HEK293 (cell line): ENCODE data around the gene XCL1.
"Not testable (repeated sequence)": the region's sequence is repeated elsewhere in the genome, so short reads cannot be mapped to it uniquely, and the experiment has no call there.

Source experiments
- CTCF ChIA-PET: fragments of 350-600 bp; formaldehyde crosslinking; extraction: SDS; loops from one replicate; lab custom pipeline; 2021; ENCODE audit warnings: antibody characterized with exemption; lab: Yijun Ruan, JAX
- POLR2A ChIA-PET: fragments of 300-600 bp; formaldehyde crosslinking; extraction: SDS; loops from one replicate; lab custom pipeline; 2020; ENCODE audit warnings: antibody characterized with exemption, inconsistent platforms; lab: Yijun Ruan, JAX
- H3K27ac ChIP-seq: fragments of 200-500 bp; sonication (Bioruptor generic); 2 replicates; pipeline ENCODE4 v1.5.1; 2014; ENCODE audit warnings: low read depth, low read length, control low read depth, inconsistent platforms; ENCODE audit errors: extremely low read depth
- H3K36me3 ChIP-seq, 2 experiments: fragments of 200-500 bp in 1 of 2; sonication (Bioruptor generic) in 1 of 2; 1 replicate in 1 of 2; 2 replicates in 1 of 2; pipeline ENCODE4 v1.5.1; 2014 to 2017; ENCODE audit warnings: inconsistent platforms in 2 of 2, low read length in 2 of 2; ENCODE audit not compliant: control insufficient read depth in 2 of 2, insufficient read depth in 1 of 2
- H3K4me1 ChIP-seq: fragments of 200-500 bp; sonication (Bioruptor generic); 2 replicates; pipeline ENCODE4 v1.5.1; 2014; ENCODE audit warnings: mild to moderate bottlenecking, low read length, inconsistent platforms; ENCODE audit not compliant: control insufficient read depth, insufficient read depth
- H3K4me3 ChIP-seq: 2 replicates; pipeline ENCODE4 v1.5.1; 2011; ENCODE audit warnings: low read depth, mild to moderate bottlenecking, control low read depth, low read length, moderate library complexity
- H3K9me3 ChIP-seq: fragments of 200-500 bp; sonication (Bioruptor generic); 2 replicates; pipeline ENCODE4 v1.5.1; 2014; ENCODE audit warnings: low read depth, low read length, inconsistent platforms; ENCODE audit not compliant: control insufficient read depth, insufficient read depth
- BCL11A ChIP-seq: fragments of 450-650 bp; formaldehyde crosslinking; IDR thresholded peaks from 2 replicates; pipeline ENCODE4 v1.5.1; 2016; ENCODE audit warnings: low read depth, missing biosample characterization, missing genetic modification characterization
- FEZF1 ChIP-seq: fragments of 450-650 bp; formaldehyde crosslinking; IDR thresholded peaks from 2 replicates; pipeline ENCODE4 v1.5.1; 2016; ENCODE audit warnings: missing biosample characterization, missing genetic modification characterization
- KLF1 ChIP-seq: fragments of 450-650 bp; formaldehyde crosslinking; IDR thresholded peaks from 2 replicates; pipeline ENCODE4 v1.5.1; 2016; ENCODE audit warnings: missing biosample characterization, missing genetic modification characterization
- KLF10 ChIP-seq: fragments of 450-650 bp; IDR thresholded peaks from 2 replicates; pipeline ENCODE4 v1.5.1; 2018; ENCODE audit warnings: missing biosample characterization, mild to moderate bottlenecking, missing genetic modification characterization
- SETDB1 ChIP-seq: IDR thresholded peaks from one replicate; pipeline ENCODE4 v1.6.1; 2017; ENCODE audit warnings: mild to moderate bottlenecking, low read length, moderate library complexity, mixed read lengths; ENCODE audit not compliant: insufficient read length
- SP2 ChIP-seq: fragments of 450-650 bp; formaldehyde crosslinking; IDR thresholded peaks from 2 replicates; pipeline ENCODE4 v1.5.1; 2016; ENCODE audit warnings: missing biosample characterization, missing genetic modification characterization
- SP3 ChIP-seq: fragments of 450-650 bp; formaldehyde crosslinking; IDR thresholded peaks from 2 replicates; pipeline ENCODE4 v1.5.1; 2016; ENCODE audit warnings: missing biosample characterization, missing genetic modification characterization
- WT1 ChIP-seq: fragments of 450-650 bp; formaldehyde crosslinking; IDR thresholded peaks from 2 replicates; pipeline ENCODE4 v1.5.1; 2016; ENCODE audit warnings: missing biosample characterization, missing genetic modification characterization
- ZBTB7A ChIP-seq: fragments of 450-650 bp; formaldehyde crosslinking; IDR thresholded peaks from 2 replicates; pipeline ENCODE4 v1.5.1; 2016; ENCODE audit warnings: low read depth, missing biosample characterization, missing genetic modification characterization
- ZFHX2 ChIP-seq: fragments of 450-650 bp; formaldehyde crosslinking; conservative IDR thresholded peaks from 2 replicates; pipeline ENCODE4 v1.5.1; 2016; ENCODE audit warnings: missing biosample characterization, missing genetic modification characterization
- ZNF175 ChIP-seq: fragments of 450-650 bp; formaldehyde crosslinking; IDR thresholded peaks from 2 replicates; pipeline ENCODE4 v1.5.1; 2016; ENCODE audit warnings: missing biosample characterization, missing genetic modification characterization
- ZNF2 ChIP-seq: fragments of 450-650 bp; formaldehyde crosslinking; IDR thresholded peaks from 2 replicates; pipeline ENCODE4 v1.5.1; 2016; ENCODE audit warnings: missing biosample characterization, missing genetic modification characterization
- ZNF311 ChIP-seq: fragments of 450-650 bp; formaldehyde crosslinking; IDR thresholded peaks from 2 replicates; pipeline ENCODE4 v1.5.1; 2017; ENCODE audit warnings: missing biosample characterization, missing genetic modification characterization, borderline replicate concordance
- ZNF394 ChIP-seq: fragments of 450-650 bp; formaldehyde crosslinking; IDR thresholded peaks from 2 replicates; pipeline ENCODE4 v1.5.1; 2016; ENCODE audit warnings: missing biosample characterization, missing genetic modification characterization, mild to moderate bottlenecking, moderate library complexity, borderline replicate concordance
- ZNF449 ChIP-seq: fragments of 450-650 bp; formaldehyde crosslinking; IDR thresholded peaks from 2 replicates; pipeline ENCODE4 v1.5.1; 2017; ENCODE audit warnings: missing biosample characterization, mild to moderate bottlenecking, missing genetic modification characterization, moderate library complexity
- ZNF501 ChIP-seq: fragments of 450-650 bp; formaldehyde crosslinking; IDR thresholded peaks from 2 replicates; pipeline ENCODE4 v1.5.1; 2016; ENCODE audit warnings: missing biosample characterization, missing genetic modification characterization
- ZNF555 ChIP-seq: fragments of 450-650 bp; formaldehyde crosslinking; conservative IDR thresholded peaks from 2 replicates; pipeline ENCODE4 v1.5.1; 2017; ENCODE audit warnings: missing biosample characterization, mild to moderate bottlenecking, missing genetic modification characterization, inconsistent platforms
- ZNF660 ChIP-seq: fragments of 450-650 bp; IDR thresholded peaks from 2 replicates; pipeline ENCODE4 v1.5.1; 2018; ENCODE audit warnings: missing biosample characterization, mild to moderate bottlenecking, missing genetic modification characterization
- ZNF677 ChIP-seq: fragments of 450-650 bp; IDR thresholded peaks from 2 replicates; pipeline ENCODE4 v1.5.0; 2018; ENCODE audit warnings: missing biosample characterization, mild to moderate bottlenecking, missing genetic modification characterization, moderate library complexity
- ZNF747 ChIP-seq: fragments of 450-650 bp; formaldehyde crosslinking; IDR thresholded peaks from 2 replicates; pipeline ENCODE4 v1.5.1; 2016; ENCODE audit warnings: missing biosample characterization, missing genetic modification characterization
- ZXDB ChIP-seq: fragments of 450-650 bp; formaldehyde crosslinking; IDR thresholded peaks from 2 replicates; pipeline ENCODE4 v1.5.1; 2016; ENCODE audit warnings: missing biosample characterization, missing genetic modification characterization
- TF ChIP-seq, protein P1 (sequence below): fragments of 450-650 bp; formaldehyde crosslinking; IDR thresholded peaks from 2 replicates; pipeline ENCODE4 v1.5.1; 2016; ENCODE audit warnings: missing biosample characterization, missing genetic modification characterization
- TF ChIP-seq, protein P2 (sequence below): fragments of 450-650 bp; formaldehyde crosslinking; IDR thresholded peaks from 2 replicates; pipeline ENCODE4 v1.5.1; 2016; ENCODE audit warnings: missing biosample characterization, missing genetic modification characterization

The XCL1 gene

GRCh38 chr1:168576245-168576688 is at the start of gene XCL1:
TSS of gene XCL1 (plus strand) at chr1:168576605. CDS start at chr1:168576638, 33 bp downstream.
- POLR2A ChIA-PET, result not testable (repeated sequence)

DNA sequence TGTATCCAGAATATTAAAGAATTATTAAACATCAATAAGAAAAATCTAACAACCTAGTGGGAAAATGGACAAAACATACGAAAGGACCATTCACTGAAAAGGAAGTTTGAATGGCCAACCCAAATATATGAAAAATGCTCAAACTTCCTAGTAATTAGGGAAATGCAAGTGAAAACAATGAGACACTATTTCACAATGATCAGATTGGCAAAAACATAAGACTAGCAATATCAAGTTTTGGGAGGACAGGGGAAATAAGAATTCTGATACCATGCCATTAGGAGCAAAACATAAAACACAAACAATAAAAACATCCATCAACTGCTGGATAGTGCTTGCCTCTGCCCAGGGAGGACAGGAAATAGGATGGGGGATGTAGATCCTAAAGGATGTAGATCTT is 46.9 kb upstream of the XCL1 start:
- Histone ChIP-seq H3K36me3 (no peaks in the 10 kb centered on the region), H3K4me3 (no peak overlapping the region), H3K27ac (no peak overlapping the region), H3K4me1 (no peaks in the 10 kb centered on the region), H3K9me3 (no peaks in the 10 kb centered on the region)
- ChIA-PET CTCF (no interaction called here), POLR2A (no interaction called here)
- no peak for TF ChIP-seq ZNF2 (tag by site-specific recombination)
- no peak for TF ChIP-seq ZNF394 (tag by site-specific recombination)
- TF ChIP-seq ZNF747 (tag by site-specific recombination), result no peak
- no peak for TF ChIP-seq FEZF1 (tag by site-specific recombination)
- TF ChIP-seq ZNF677, result no peak
- TF ChIP-seq WT1, result no peak
- TF ChIP-seq SP3 (tag by site-specific recombination), result no peak
- no peak for TF ChIP-seq KLF1 (tag by site-specific recombination)
- no peak for TF ChIP-seq ZNF175 (tag by site-specific recombination)

More at GRCh38 chr1:168576245-168576688, at the start of gene XCL1:
- H3K9me3 ChIP-seq, H3K36me3 ChIP-seq, H3K4me3 ChIP-seq, H3K27ac ChIP-seq, H3K4me1 ChIP-seq, CTCF ChIA-PET: not testable (repeated sequence)

GRCh38 chr1:168531615-168532345 is 44.6 kb upstream of the XCL1 start:
- Histone ChIP-seq H3K4me3 (no peak overlapping the region), H3K36me3 (no peaks in the 10 kb centered on the region), H3K27ac (no peak overlapping the region), H3K4me1 (no peaks in the 10 kb centered on the region), H3K9me3 (no peaks in the 10 kb centered on the region)
- ChIA-PET CTCF (no interaction called here), POLR2A (no interaction called here)
- TF ChIP-seq BCL11A, result no peak
- TF ChIP-seq, protein P1, sequence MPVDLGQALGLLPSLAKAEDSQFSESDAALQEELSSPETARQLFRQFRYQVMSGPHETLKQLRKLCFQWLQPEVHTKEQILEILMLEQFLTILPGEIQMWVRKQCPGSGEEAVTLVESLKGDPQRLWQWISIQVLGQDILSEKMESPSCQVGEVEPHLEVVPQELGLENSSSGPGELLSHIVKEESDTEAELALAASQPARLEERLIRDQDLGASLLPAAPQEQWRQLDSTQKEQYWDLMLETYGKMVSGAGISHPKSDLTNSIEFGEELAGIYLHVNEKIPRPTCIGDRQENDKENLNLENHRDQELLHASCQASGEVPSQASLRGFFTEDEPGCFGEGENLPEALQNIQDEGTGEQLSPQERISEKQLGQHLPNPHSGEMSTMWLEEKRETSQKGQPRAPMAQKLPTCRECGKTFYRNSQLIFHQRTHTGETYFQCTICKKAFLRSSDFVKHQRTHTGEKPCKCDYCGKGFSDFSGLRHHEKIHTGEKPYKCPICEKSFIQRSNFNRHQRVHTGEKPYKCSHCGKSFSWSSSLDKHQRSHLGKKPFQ, result 0 out of 2 replicates have a peak, but pooled peaks have one; percentile 14

DNA sequence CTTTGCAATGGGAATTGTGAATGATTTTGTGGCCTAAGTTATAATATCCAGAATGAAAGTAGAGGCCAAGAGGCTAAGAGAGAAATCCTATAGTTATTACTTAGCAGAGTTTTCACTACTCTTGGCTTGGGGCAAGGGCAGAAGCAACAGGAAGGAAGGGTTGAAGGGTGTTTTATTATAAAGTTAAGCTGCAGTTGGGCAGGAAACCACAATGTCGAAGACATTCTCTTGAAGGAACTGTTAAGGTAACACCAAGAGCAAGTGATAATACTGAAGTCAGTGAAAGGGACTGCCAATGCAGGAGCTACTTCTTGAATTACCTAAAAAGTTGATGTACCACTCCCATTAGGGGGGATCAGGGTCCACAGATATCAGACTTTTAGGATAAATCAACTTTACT is 40.9 kb upstream of the XCL1 start:
- Histone ChIP-seq H3K4me3 (no peak overlapping the region), H3K4me1 (no peaks in the 10 kb centered on the region), H3K9me3 (no peaks in the 10 kb centered on the region), H3K27ac (no peak overlapping the region), H3K36me3 (no peaks in the 10 kb centered on the region)
- ChIA-PET POLR2A (interaction anchor here (0.5 kb wide), 1 partner anchor 60 kb away, joined by 3 read pairs; no protein-coding TSS in a partner anchor), CTCF (interaction anchor here (0.6 to 1.5 kb wide), 4 partner anchors 83 to 300 kb away, joined by 3 to 4 read pairs (median 4); no protein-coding TSS in a partner anchor)
- TF ChIP-seq ZNF660 (tag by site-specific recombination) (no peak), ZBTB7A (tag by site-specific recombination) (no peak), ZNF501 (no peak), ZNF311 (tag by site-specific recombination) (no peak), KLF10 (tag by site-specific recombination) (no peak), SP2 (tag by site-specific recombination) (no peak), ZFHX2 (tag by site-specific recombination) (no peak), ZNF555 (tag by site-specific recombination) (no peak), ZXDB (no peak), ZNF449 (tag by site-specific recombination) (no peak), SETDB1 (no peak)
- TF ChIP-seq, protein P2, sequence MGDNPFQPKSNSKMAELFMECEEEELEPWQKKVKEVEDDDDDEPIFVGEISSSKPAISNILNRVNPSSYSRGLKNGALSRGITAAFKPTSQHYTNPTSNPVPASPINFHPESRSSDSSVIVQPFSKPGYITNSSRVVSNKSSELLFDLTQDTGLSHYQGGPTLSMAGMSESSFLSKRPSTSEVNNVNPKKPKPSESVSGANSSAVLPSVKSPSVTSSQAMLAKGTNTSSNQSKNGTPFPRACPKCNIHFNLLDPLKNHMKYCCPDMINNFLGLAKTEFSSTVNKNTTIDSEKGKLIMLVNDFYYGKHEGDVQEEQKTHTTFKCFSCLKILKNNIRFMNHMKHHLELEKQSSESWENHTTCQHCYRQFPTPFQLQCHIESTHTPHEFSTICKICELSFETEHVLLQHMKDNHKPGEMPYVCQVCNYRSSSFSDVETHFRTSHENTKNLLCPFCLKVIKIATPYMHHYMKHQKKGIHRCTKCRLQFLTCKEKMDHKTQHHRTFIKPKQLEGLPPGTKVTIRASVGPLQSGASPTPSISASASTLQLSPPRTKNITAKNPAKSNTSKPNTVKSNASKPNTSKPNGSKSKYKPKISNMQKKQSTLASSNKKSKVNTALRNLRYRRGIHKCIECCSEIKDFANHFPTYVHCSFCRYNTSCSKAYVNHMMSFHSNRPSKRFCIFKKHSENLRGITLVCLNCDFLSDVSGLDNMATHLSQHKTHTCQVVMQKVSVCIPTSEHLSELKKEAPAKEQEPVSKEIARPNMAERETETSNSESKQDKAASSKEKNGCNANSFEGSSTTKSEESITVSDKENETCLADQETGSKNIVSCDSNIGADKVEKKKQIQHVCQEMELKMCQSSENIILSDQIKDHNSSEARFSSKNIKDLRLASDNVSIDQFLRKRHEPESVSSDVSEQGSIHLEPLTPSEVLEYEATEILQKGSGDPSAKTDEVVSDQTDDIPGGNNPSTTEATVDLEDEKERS, result no peak
